Bronchial epithelial cell (primary cell): ENCODE data around the gene VGLL2. TPM values are rescaled to one million over a fixed set of nuclear protein-coding genes. Genes with fewer than 3 reads are reported as not detected.

Source experiments
- DNase-seq: peaks from one replicate; pipeline ENCODE4 v3.0.0-alpha.2; 2010; ENCODE audit warnings: low read depth
- FAIRE-seq: peaks from 2 replicates; lab custom pipeline; 2011; peaks lifted over from hg19 to GRCh38; lab: Jason Lieb, UNC
- H3K27me3 ChIP-seq: 2 replicates; pipeline ENCODE4 v1.5.1; 2011; ENCODE audit warnings: low read length; ENCODE audit not compliant: control insufficient read depth, insufficient read depth
- H3K36me3 ChIP-seq: 2 replicates; pipeline ENCODE4 v1.5.1; 2011; ENCODE audit warnings: low read length; ENCODE audit not compliant: control insufficient read depth, insufficient read depth
- H3K4me3 ChIP-seq: 2 replicates; pipeline ENCODE4 v1.5.1; 2011; ENCODE audit warnings: mild to moderate bottlenecking, low read depth, low read length, control low read depth
- total RNA-seq: library from RNA; depleted of rRNA; stranded (reverse); fragments of >200 nt; gene quantifications from 2 replicates; pipeline ENCODE4 v1.2.1, GENCODE V29; 2014
- TF ChIP-seq, protein P1 (sequence below): IDR thresholded peaks from 2 replicates; pipeline ENCODE4 v1.5.1; 2011; ENCODE audit warnings: mild to moderate bottlenecking, moderate library complexity, low read length, control low read depth, inconsistent platforms; ENCODE audit not compliant: insufficient read depth, severe bottlenecking

VGLL2 gene
- total RNA-seq, 1 donor from 2014 or later = not detected

GRCh38 chr6:117311310-117311709 lies 46.0 kb downstream of the VGLL2 start:
- DNase-seq (no peak), FAIRE-seq (no peak)
- no peak overlapping the region for H3K4me3 ChIP-seq
- H3K36me3 ChIP-seq = no peaks in the 10 kb centered on the region
- H3K27me3 ChIP-seq = no peaks in the 10 kb centered on the region
- TF ChIP-seq, protein P1, sequence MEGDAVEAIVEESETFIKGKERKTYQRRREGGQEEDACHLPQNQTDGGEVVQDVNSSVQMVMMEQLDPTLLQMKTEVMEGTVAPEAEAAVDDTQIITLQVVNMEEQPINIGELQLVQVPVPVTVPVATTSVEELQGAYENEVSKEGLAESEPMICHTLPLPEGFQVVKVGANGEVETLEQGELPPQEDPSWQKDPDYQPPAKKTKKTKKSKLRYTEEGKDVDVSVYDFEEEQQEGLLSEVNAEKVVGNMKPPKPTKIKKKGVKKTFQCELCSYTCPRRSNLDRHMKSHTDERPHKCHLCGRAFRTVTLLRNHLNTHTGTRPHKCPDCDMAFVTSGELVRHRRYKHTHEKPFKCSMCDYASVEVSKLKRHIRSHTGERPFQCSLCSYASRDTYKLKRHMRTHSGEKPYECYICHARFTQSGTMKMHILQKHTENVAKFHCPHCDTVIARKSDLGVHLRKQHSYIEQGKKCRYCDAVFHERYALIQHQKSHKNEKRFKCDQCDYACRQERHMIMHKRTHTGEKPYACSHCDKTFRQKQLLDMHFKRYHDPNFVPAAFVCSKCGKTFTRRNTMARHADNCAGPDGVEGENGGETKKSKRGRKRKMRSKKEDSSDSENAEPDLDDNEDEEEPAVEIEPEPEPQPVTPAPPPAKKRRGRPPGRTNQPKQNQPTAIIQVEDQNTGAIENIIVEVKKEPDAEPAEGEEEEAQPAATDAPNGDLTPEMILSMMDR = no peak

DNA sequence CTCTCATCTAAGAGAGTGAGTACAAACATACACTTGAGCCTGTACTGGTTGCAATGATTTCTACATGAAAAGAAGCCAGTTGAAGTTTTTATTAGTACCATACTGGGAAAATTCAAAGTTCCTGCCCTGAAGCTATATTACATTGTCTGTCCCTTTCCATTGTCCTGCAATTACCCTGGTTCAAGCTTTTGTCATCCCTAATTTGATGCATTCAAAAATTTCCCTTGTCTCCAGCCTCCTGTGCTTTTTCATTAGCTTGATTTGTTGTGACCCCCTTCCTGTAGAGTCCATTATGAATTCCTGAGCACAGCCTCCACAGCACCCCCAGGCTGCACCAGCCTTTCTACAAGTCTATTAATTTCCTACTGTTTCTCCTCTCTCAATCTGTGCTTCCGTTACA lies 46.4 kb downstream of the VGLL2 start:
- FAIRE-seq (no peak), DNase-seq (no peak)
- TF ChIP-seq, protein P1 = no peak

GRCh38 chr6:117317261-117317660 lies 51.9 kb downstream of the VGLL2 start:
- TF ChIP-seq, protein P1 = peak; percentile 37
- no peaks in the 10 kb centered on the region for H3K27me3 ChIP-seq
- no peak overlapping the region for H3K4me3 ChIP-seq
- H3K36me3 ChIP-seq = no peaks in the 10 kb centered on the region
- no peak for FAIRE-seq
- DNase-seq = peak; percentile 43

More for the DNA sequence above, 46.4 kb downstream of the VGLL2 start:
- no peaks in the 10 kb centered on the region for H3K27me3 ChIP-seq
- no peaks in the 10 kb centered on the region for H3K36me3 ChIP-seq
- H3K4me3 ChIP-seq = no peak overlapping the region

Other genes with a start within 250 kb of the VGLL2 start
- 0.26 and 0.38 TPM in 2 replicates for gene ROS1, start 160.4 kb downstream of the VGLL2 start, total RNA-seq
- gene DCBLD1, start 217.1 kb downstream of the VGLL2 start, total RNA-seq = 39.7 and 64.8 TPM in 2 replicates